Measurements from ENCODE around the gene TNS3. TPM values are rescaled to one million over a fixed set of nuclear protein-coding genes. Genes with fewer than 3 reads are reported as not detected.

TNS3 gene
- total and polyA plus RNA-seq, 2 donors (not counting 3 experiments of a cell fraction or from before 2014, with no cell fraction given), result 10.4 to 45.1 TPM

DNA sequence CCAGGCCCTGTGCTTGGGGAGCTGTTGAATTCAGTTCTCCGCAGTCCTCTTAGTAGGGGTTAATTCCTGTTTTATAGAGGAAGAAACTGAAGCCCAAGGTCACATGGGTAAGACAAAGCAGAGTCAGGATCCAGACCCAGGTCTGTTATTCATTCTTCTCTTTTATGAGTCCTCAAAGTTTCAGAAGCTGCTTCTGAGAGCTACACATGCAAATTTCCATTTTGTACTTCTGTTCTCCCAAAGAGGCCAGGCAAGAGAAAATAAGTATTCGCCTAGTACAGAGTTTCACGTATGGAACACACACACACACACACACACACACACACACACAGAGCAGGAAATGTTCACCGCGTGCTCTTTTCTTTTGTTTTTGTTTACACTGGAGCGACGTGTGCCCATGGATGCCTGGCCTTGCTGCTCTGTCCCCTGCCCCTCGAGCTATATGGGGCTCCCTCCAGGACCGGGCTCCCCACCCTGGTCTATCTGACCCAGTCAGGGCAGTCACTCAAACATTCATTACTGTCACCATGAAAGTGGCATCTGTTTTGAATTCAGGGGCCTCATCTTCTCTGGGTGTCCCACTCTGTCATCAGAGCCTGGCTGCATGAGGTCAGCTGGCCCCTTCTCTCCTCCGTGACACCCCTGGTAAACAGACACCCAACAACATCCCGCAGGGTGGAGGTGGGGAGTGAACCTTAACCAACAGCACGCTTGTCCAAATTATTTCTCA is 84.4 kb downstream of the TNS3 start:
- no TSS peak for BruUV-seq (replicated peaks)
- peak; percentile 22 for DNase-seq (ENCODE audit: low read depth, low spot score)
- TF ChIP-seq GATA2 (IDR thresholded peaks at IDR 0.05; ENCODE audit: insufficient read depth, insufficient read length, low read depth, low read length), result no peak
- TF ChIP-seq FOS (IDR thresholded peaks at IDR 0.05; ENCODE audit: borderline replicate concordance, insufficient read depth, low read length), result no peak
- no peak for TF ChIP-seq EZH2 (IDR thresholded peaks at IDR 0.05; ENCODE audit: borderline replicate concordance, low read depth, low read length, severe bottlenecking)
- no peak for TF ChIP-seq JUN (IDR thresholded peaks at IDR 0.05; ENCODE audit: borderline replicate concordance, insufficient read depth, insufficient read length, low read depth)
- no peak for TF ChIP-seq POLR2AphosphoS5 (IDR thresholded peaks at IDR 0.05; ENCODE audit: insufficient read depth, low read depth, low read length)
- no peak for TF ChIP-seq CTCF (IDR thresholded peaks at IDR 0.05; ENCODE audit: extremely low read depth in 1 of 2, insufficient read depth in 1 of 2, low read depth in 1 of 2, low read length in 2 of 2)
- TF ChIP-seq, protein P1, sequence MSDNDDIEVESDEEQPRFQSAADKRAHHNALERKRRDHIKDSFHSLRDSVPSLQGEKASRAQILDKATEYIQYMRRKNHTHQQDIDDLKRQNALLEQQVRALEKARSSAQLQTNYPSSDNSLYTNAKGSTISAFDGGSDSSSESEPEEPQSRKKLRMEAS (IDR thresholded peaks at IDR 0.05; ENCODE audit: insufficient read depth, insufficient read length), result no peak
- no peak for TF ChIP-seq MYC (IDR thresholded peaks at IDR 0.05; ENCODE audit: low read depth, low read length)
- no peak for TF ChIP-seq POLR2A (IDR thresholded peaks at IDR 0.05; ENCODE audit: low read depth, low read length)

More for the DNA sequence above, 84.4 kb downstream of the TNS3 start:
- POLR2A ChIA-PET, result interaction anchor here (0.6 kb wide), 1 partner anchor 1533 kb away, joined by 3 read pairs; no protein-coding TSS in a partner anchor
- Histone ChIP-seq H3K4me1 (ENCODE audit: control insufficient read depth, extremely low read depth, insufficient read depth, low read length) (no peaks in the 10 kb centered on the region), H3K27ac (ENCODE audit: insufficient read depth, low read depth, low read length) (no peak overlapping the region), H3K4me2 (ENCODE audit: insufficient read depth, low read length) (no peak overlapping the region), H4K20me1 (replicated peaks; ENCODE audit: control insufficient read depth, extremely low read depth, insufficient read depth, low read length) (no peaks in the 10 kb centered on the region), H3K79me2 (ENCODE audit: control insufficient read depth, insufficient read depth, low read length) (no peaks in the 10 kb centered on the region), H3K36me3 (ENCODE audit: control insufficient read depth in 2 of 2, extremely low read depth in 1 of 2, insufficient read depth in 2 of 2, low read length in 2 of 2) (no peaks in the 10 kb centered on the region), H3K27me3 (ENCODE audit: control insufficient read depth in 2 of 2, insufficient read depth in 2 of 2, low read length in 2 of 2) (no peaks in the 10 kb centered on the region), H3K9ac (replicated peaks; ENCODE audit: extremely low read depth, insufficient read depth, low read length) (no peak overlapping the region), H3K4me3 (replicated peaks in 1 of 3; ENCODE audit: insufficient read depth in 1 of 3, low read depth in 1 of 3, low read length in 3 of 3) (no peak overlapping the region), H3K9me1 (replicated peaks; ENCODE audit: control insufficient read depth, extremely low read depth, insufficient read depth, low read length) (no peaks in the 10 kb centered on the region), H2AFZ (ENCODE audit: low read depth, low read length) (no peak overlapping the region), H3K9me3 (replicated peaks; ENCODE audit: control insufficient read depth, insufficient read depth, low read length) (no peaks in the 10 kb centered on the region)
- CTCF ChIA-PET, result interaction anchor here (1.2 kb wide), 1 partner anchor 61 kb away, joined by 3 read pairs; no protein-coding TSS in a partner anchor
- intact Hi-C loops (cut with micrococcal nuclease), result no loop called here
- no peak for FAIRE-seq
- dilution Hi-C loops (cut with MboI; ENCODE audit: extremely low pct_ligation_motif_present, low sequenced_read_pairs), result no loop called here

All from endothelial cell of umbilical vein (primary cell).